A549 (cell line): ENCODE data around the gene PCDHGA6. TPM values are rescaled to one million over a fixed set of nuclear protein-coding genes. Genes with fewer than 3 reads are reported as not detected.

Experiments used
- ATAC-seq, 2 experiments: fragments of 200-7000 bp in 1 of 2; fragments of >200 bp in 1 of 2; cut with Nextera tagmentation in 1 of 2; cut with Tn5 transposase in 1 of 2; 3 replicates each; pipeline versions ENCODE4 v1.8.0 to v1.9.1; 2018 to 2020; ENCODE audit warnings: mild to moderate bottlenecking in 1 of 2, moderate library complexity in 1 of 2
- CTCF ChIA-PET: fragments of 300-600 bp; sonication (Branson Sonifier 250); formaldehyde crosslinking; extraction: SDS; loops from one replicate; lab custom pipeline; 2021; ENCODE audit warnings: antibody characterized with exemption, inconsistent platforms; lab: Yijun Ruan, JAX
- POLR2A ChIA-PET: fragments of 350-600 bp; formaldehyde crosslinking; extraction: SDS; loops from one replicate; lab custom pipeline; 2021; ENCODE audit warnings: antibody characterized with exemption, inconsistent platforms; lab: Yijun Ruan, JAX
- DNase-seq, 2 experiments: peaks; one replicate each; pipeline versions ENCODE4 v3.0.0 to v3.0.0-alpha.2; 2011 to 2016; ENCODE audit warnings: low read depth in 1 of 2, low spot score in 1 of 2
- FAIRE-seq: peaks from 2 replicates; lab custom pipeline; 2011; peaks lifted over from hg19 to GRCh38; lab: Jason Lieb, UNC
- H3K27ac ChIP-seq, 2 experiments: fragments of >200 bp; sonication (Bioruptor Twin); formaldehyde crosslinking; 3 replicates each; pipeline ENCODE4 v1.5.1; 2016 to 2017
- H3K4me1 ChIP-seq: fragments of >200 bp; sonication (Bioruptor Twin); formaldehyde crosslinking; 3 replicates; pipeline ENCODE4 v1.6.1; 2016
- H3K4me2 ChIP-seq: fragments of >200 bp; sonication (Bioruptor Twin); formaldehyde crosslinking; 3 replicates; pipeline ENCODE4 v1.6.1; 2016
- H3K4me3 ChIP-seq: fragments of >200 bp; sonication (Bioruptor Twin); formaldehyde crosslinking; 3 replicates; pipeline ENCODE4 v1.5.1; 2016
- H3K9me3 ChIP-seq: fragments of >200 bp; sonication (Bioruptor Twin); formaldehyde crosslinking; 3 replicates; pipeline ENCODE4 v1.6.1; 2016
- BHLHE40 ChIP-seq: IDR thresholded peaks from 2 replicates; pipeline ENCODE4 v1.6.1; 2012; ENCODE audit warnings: low read depth, low read length, inconsistent platforms
- CBX2 ChIP-seq: fragments of 200-600 bp; sonication (generic); IDR thresholded peaks from 2 replicates; pipeline ENCODE4 v1.6.1; 2016; ENCODE audit warnings: low read depth, mild to moderate bottlenecking, borderline replicate concordance
- CHD4 ChIP-seq: fragments of 200-600 bp; sonication (generic); IDR thresholded peaks from 2 replicates; pipeline ENCODE4 v1.6.1; 2016; ENCODE audit warnings: antibody characterized with exemption, mild to moderate bottlenecking, borderline replicate concordance
- CTCF ChIP-seq: fragments of >200 bp; sonication (Bioruptor Twin); formaldehyde crosslinking; IDR thresholded peaks from 3 replicates; pipeline ENCODE4 v1.5.1; 2016
- ELK1 ChIP-seq: fragments of 150-350 bp; IDR thresholded peaks from 2 replicates; pipeline ENCODE4 v1.6.1; 2014; ENCODE audit warnings: low read depth, mild to moderate bottlenecking, low read length
- ESRRA ChIP-seq: fragments of 150-350 bp; IDR thresholded peaks from 2 replicates; pipeline ENCODE4 v1.6.1; 2014; ENCODE audit warnings: mild to moderate bottlenecking, low read length, borderline replicate concordance
- HOXA7 ChIP-seq: fragments of 250-450 bp; sonication (Bioruptor Pico); IDR thresholded peaks from 2 replicates; pipeline ENCODE4 v1.5.0; 2020; ENCODE audit warnings: mild to moderate bottlenecking, moderate library complexity
- MYC ChIP-seq: IDR thresholded peaks from 2 replicates; pipeline ENCODE4 v1.6.1; 2012; ENCODE audit warnings: mild to moderate bottlenecking, inconsistent platforms, low read length, improper control_type of control experiment, borderline replicate concordance
- PBX3 ChIP-seq: IDR thresholded peaks from 2 replicates; pipeline ENCODE4 v1.6.1; 2012
- PHF8 ChIP-seq: fragments of 200-600 bp; sonication (generic); IDR thresholded peaks from 2 replicates; pipeline ENCODE4 v1.6.1; 2016; ENCODE audit warnings: low read depth, mild to moderate bottlenecking, antibody characterized with exemption, moderate library complexity, borderline replicate concordance
- RAD21 ChIP-seq, 2 experiments: fragments of >200 bp in 1 of 2; sonication (Bioruptor Twin) in 1 of 2; formaldehyde crosslinking in 1 of 2; IDR thresholded peaks in 1 of 2; conservative IDR thresholded peaks in 1 of 2; 2 replicates in 1 of 2; 3 replicates in 1 of 2; pipeline ENCODE4 v1.6.1; 2012 to 2018; ENCODE audit warnings: inconsistent platforms in 1 of 2
- RCOR1 ChIP-seq: fragments of 150-350 bp; IDR thresholded peaks from 2 replicates; pipeline ENCODE4 v1.6.1; 2014; ENCODE audit warnings: antibody characterized with exemption, low read length, low read depth
- SMC3 ChIP-seq: fragments of >200 bp; sonication (Bioruptor Twin); formaldehyde crosslinking; IDR thresholded peaks from 3 replicates; pipeline ENCODE4 v1.6.1; 2018; ENCODE audit warnings: inconsistent platforms
- ZFP36 ChIP-seq: fragments of 450-650 bp; IDR thresholded peaks from 2 replicates; pipeline ENCODE4 v1.6.1; 2014; ENCODE audit warnings: borderline replicate concordance; ENCODE audit not compliant: partially characterized antibody
- WGBS: methylation state at CpG from one replicate; pipeline ENCODE4 v1.1.6; 2017; ENCODE audit errors: missing lambda C conversion rate; 5-methylcytosine and 5-hydroxymethylcytosine counted together
- polyA minus RNA-seq: library from RNA; depleted of rRNA, polyadenylated mRNA; stranded (reverse); fragments of >200 nt; gene quantifications from 2 replicates; pipeline ENCODE4 v1.2.3, GENCODE V29; 2011; rRNA and poly(A)+ RNA removed
- polyA plus RNA-seq, 4 experiments: library from polyadenylated mRNA; depleted of rRNA in 3 of 4; stranded (reverse); fragments of >200 nt; fragmentation: RNase III in 1 of 4; extraction: RNeasy Plus Mini Kit Qiagen cat#74134 plus additional on column Dnase treatment in 1 of 4; gene quantifications; 2 replicates in 3 of 4; 3 replicates in 1 of 4; pipeline ENCODE4 v1.2.3, GENCODE V29; 2011 to 2017

Gene PCDHGA6
- polyA plus RNA-seq (2011; rRNA removed) (0.98 and 1.0 TPM in 2 replicates), polyA plus RNA-seq (2017; fragmentation: RNase III; extraction: RNeasy Plus Mini Kit Qiagen cat#74134 plus additional on column Dnase treatment) (0.22 to 0.37 TPM (median 0.23 TPM) in 3 replicates), polyA minus RNA-seq (1.4 and 1.6 TPM in 2 replicates)
- 0.28 and 0.51 TPM in 2 replicates for polyA plus RNA-seq (2012; cell fraction: cytosol; rRNA removed)
- 1.7 and 1.8 TPM in 2 replicates for polyA plus RNA-seq (2012; cell fraction: nucleus; rRNA removed)

GRCh38 chr5:141373673-141374317 is at the start of gene PCDHGA6:
PCDHGA6 (plus strand) TSS chr5:141373891; CDS start chr5:141374084, 193 bp downstream.
- CTCF ChIA-PET: interaction anchor here (0.8 to 2.5 kb wide), 4 partner anchors 9 to 190 kb away, joined by 3 to 10 read pairs (median 6); partner anchors contain the start of genes PCDHGA5 and PCDHGB1
- Histone ChIP-seq H3K9me3 (peaks cover 55% of the 10 kb centered on the region), H3K4me3 (no peak within 1 kb of the TSS), H3K4me1 (no peaks in the 10 kb centered on the region), H3K4me2 (no peak within 1 kb of the TSS), H3K27ac (no peak within 1 kb of the TSS)
- TF ChIP-seq ZFP36 (no peak), BHLHE40 (no peak), CBX2 (no peak), RCOR1 (no peak), CHD4 (no peak), RAD21 (conservative IDR thresholded peaks at IDR 0.05 in 1 of 2, IDR thresholded peaks at IDR 0.05 in 1 of 2) (no peak), ELK1 (no peak), CTCF (no peak), MYC (no peak), ESRRA (no peak), HOXA7 (no peak), PHF8 (no peak), PBX3 (no peak)
- 73% methylated on average over 27 of the region's 27 CpGs for WGBS
- no peak for DNase-seq
- ATAC-seq: no peak
- no peak for FAIRE-seq
- POLR2A ChIA-PET: no interaction called here

- ATAC-seq: peak in 1 of 2 experiments; percentile 75; a peak in 3 of 6 replicates
- H3K4me2 ChIP-seq: peak overlapping the region; percentile 33; the same call in 2 of the 3 replicates
Observed at GRCh38 chr5:141326088-141326854, 47.4 kb upstream of the PCDHGA6 start.

More at GRCh38 chr5:141326088-141326854, 47.4 kb upstream of the PCDHGA6 start:
- POLR2A ChIA-PET: no interaction called here
- no peak for FAIRE-seq
- CTCF ChIA-PET: interaction anchor here (0.7 to 4.9 kb wide), 9 partner anchors 11 to 316 kb away, joined by 3 to 22 read pairs (median 4); partner anchors contain the start of genes PCDHGA2, PCDHGA4, PCDHGA7 and PCDHGB1
- H3K9me3 ChIP-seq: peaks cover 39% of the 10 kb centered on the region
- TF ChIP-seq CTCF: peak; percentile 9; the same call in 1 of the 3 replicates
- TF ChIP-seq RAD21 (conservative IDR thresholded peaks at IDR 0.05 in 1 of 2, IDR thresholded peaks at IDR 0.05 in 1 of 2): 0 out of 5 replicates have a peak, but pooled peaks of 1 of the 2 experiments have one; percentile 25
- no peak for TF ChIP-seq SMC3
- 0 out of 3 replicates have a peak overlapping the region, but pooled peaks have one; percentile 14 for H3K4me3 ChIP-seq
- DNase-seq: peak in 1 of 2 experiments; percentile 51
- no peak overlapping the region for H3K27ac ChIP-seq
- H3K4me1 ChIP-seq: no peaks in the 10 kb centered on the region
- 41% methylated on average over 27 of the region's 27 CpGs for WGBS
